GM10248 (cell line): Measurements from ENCODE around the gene IL20RB.

ENCODE experiments used
- CTCF ChIA-PET: fragments of 300-600 bp; sonication (Branson Sonifier 250); formaldehyde crosslinking; extraction: SDS; loops from one replicate; lab custom pipeline; 2021; ENCODE audit warnings: antibody characterized with exemption; lab: Yijun Ruan, JAX
- POLR2A ChIA-PET: fragments of 350-650 bp; sonication (Branson Sonifier 250); formaldehyde crosslinking; extraction: SDS; loops from one replicate; lab custom pipeline; 2020; ENCODE audit warnings: antibody characterized with exemption; lab: Yijun Ruan, JAX
- DNase-seq: peaks from one replicate; pipeline ENCODE4 v3.0.0; 2012; ENCODE audit errors: extremely low spot score
- TF ChIP-seq, protein P1 (sequence below): IDR thresholded peaks from 2 replicates; pipeline ENCODE4 v1.5.1; 2012; ENCODE audit warnings: mild to moderate bottlenecking, low read depth; ENCODE audit errors: extremely low read depth, missing control alignments, control extremely low read depth

Gene IL20RB

DNA sequence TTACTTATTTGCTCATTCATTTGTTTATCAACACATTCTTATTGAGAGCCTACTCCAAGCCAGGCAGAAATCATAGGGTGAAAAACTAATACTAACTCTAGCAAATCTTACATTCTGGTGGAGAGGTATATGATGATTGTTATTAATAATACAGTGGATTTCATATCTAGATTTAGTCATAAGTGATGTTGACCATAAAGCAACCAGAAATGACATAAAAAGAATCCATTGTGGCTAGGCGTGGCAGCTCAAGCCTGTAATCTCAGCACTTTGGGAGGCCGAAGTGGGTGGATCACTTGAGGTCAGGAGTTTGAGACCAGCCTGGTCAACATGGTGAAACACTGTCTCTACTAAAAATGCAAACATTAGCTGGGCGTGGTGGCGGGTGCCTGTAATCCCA, 26.2 kb upstream of the IL20RB start:
- ChIA-PET CTCF (interaction anchor here (1.2 kb wide), 1 partner anchor 179 kb away, joined by 3 read pairs; the partner anchor contains the start of gene STAG1), POLR2A (no interaction called here)
- TF ChIP-seq, protein P1, sequence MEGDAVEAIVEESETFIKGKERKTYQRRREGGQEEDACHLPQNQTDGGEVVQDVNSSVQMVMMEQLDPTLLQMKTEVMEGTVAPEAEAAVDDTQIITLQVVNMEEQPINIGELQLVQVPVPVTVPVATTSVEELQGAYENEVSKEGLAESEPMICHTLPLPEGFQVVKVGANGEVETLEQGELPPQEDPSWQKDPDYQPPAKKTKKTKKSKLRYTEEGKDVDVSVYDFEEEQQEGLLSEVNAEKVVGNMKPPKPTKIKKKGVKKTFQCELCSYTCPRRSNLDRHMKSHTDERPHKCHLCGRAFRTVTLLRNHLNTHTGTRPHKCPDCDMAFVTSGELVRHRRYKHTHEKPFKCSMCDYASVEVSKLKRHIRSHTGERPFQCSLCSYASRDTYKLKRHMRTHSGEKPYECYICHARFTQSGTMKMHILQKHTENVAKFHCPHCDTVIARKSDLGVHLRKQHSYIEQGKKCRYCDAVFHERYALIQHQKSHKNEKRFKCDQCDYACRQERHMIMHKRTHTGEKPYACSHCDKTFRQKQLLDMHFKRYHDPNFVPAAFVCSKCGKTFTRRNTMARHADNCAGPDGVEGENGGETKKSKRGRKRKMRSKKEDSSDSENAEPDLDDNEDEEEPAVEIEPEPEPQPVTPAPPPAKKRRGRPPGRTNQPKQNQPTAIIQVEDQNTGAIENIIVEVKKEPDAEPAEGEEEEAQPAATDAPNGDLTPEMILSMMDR = no peak
- DNase-seq = no peak

DNA sequence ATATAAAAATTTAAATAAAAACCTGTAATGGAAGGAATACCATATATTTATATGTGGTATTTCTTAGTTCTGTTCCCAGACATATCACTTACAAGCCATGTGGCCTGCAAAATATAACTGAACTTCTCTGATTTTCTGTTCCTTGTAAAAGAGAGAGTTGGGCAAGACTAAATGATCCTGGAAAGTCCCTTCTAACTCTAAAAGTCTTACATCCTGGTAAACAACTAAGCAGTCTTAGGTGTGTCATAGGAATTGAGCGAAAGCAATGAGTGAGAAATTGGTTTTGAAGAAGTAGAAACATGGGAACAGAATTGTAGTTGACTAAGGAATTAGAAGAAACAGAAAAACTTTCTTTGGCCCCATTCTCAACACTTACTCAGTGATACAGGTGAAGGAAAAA, 25.3 kb upstream of the IL20RB start:
- no peak for DNase-seq
- TF ChIP-seq, protein P1 = no peak
- ChIA-PET POLR2A (no interaction called here), CTCF (no interaction called here)

DNA sequence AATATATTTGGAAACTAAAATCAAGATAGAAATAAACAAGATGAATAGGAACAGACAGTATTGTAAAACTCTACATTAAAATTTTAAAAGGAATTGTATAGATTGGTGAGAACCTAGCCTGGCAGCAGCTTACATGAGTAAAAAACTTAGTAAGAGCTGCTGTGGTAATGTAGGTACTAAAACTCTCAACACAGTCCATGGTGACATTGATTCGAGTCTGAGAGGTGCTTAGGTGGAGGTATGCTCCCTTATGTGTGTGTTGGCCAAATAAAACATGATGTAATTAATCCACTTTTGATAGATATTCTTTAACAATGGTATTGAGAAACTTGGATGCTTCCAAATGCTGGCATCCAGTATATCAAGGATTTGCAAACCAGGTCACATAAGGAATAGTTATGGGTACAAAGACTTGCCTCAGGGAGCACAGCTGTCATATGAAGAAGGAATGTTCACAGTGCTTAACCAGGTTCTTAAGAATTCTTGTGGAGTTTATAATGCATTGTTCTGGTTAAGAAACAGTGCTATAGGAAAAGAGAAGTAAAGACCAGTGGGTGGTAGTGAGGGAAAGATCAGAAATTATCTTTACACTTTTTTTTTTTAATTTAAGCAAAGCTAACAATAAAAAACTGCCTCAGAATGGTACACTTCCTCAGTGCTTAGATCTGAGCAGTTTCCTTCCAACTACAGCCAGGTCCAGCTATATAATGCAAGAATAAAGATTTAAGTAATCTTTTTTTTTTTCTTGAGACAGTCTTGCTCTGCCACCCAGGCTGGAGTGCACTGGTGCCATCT, 24.6 kb upstream of the IL20RB start:
- ChIA-PET POLR2A (no interaction called here), CTCF (no interaction called here)
- DNase-seq = no peak
- TF ChIP-seq, protein P1 = no peak

DNA sequence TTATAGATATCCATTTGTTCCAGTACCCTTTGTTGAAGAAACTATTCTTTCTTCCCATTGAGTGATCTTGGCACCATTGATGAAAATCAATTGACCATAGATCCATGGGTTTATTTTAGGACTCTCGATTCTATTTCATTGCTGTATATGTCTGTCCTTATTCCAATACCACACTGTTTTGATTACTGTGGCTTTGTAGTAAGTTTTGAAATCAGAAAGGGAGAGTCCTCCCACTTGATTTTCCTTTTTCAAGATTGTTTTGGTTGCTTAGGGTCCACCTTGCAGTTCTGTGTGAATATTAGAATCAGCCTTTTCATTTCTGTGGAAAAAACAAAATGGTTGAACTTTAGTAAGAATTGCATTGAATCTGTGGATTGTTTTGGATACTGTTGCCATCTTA, 20.6 kb upstream of the IL20RB start:
- POLR2A ChIA-PET = no interaction called here
- TF ChIP-seq, protein P1 = no peak
- CTCF ChIA-PET = no interaction called here
- no peak for DNase-seq

DNA sequence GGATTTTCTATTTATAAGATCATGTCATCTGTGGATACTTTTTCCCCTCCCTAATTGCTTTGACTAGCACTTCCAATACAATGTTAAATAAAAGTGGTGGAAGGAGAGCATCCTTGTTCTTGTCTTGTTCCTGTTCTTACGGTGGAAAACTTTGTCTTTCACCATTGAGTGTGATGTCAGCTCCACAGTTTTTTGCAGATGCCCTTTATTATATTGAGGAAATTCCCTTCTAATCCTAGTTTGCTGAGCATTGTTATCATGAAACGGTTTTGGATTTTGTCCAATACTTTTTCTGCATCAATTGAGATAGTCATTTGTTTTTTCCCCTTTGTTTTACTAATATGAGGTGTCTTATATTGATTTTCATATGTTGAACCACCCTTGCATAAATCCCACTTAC, 19.9 kb upstream of the IL20RB start:
- CTCF ChIA-PET = no interaction called here
- POLR2A ChIA-PET = no interaction called here
- TF ChIP-seq, protein P1 = no peak
- DNase-seq = no peak

DNA sequence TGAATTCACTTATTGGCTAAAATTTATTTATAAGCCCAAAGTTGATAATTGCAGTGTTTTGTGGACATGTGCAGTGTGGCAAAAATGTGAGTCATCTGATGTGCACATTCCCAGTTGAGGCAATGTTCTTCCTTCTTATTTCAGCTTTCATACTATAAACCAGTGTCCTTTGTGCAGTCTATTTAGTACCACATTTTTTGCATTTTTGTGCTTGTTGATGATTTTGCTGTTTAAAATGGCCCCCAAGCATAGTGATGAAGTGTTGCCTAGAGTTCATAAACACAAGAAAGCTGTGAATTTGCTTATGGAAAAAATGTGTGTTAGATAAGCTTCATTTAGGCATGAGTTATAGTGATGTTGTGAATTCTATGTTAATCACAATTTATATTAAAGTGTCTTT, 19.4 kb upstream of the IL20RB start:
- TF ChIP-seq, protein P1 = no peak
- no peak for DNase-seq
- CTCF ChIA-PET = interaction anchor here (1.0 kb wide), 1 partner anchor 17 kb away, joined by 3 read pairs; no protein-coding TSS in a partner anchor
- POLR2A ChIA-PET = no interaction called here

DNA sequence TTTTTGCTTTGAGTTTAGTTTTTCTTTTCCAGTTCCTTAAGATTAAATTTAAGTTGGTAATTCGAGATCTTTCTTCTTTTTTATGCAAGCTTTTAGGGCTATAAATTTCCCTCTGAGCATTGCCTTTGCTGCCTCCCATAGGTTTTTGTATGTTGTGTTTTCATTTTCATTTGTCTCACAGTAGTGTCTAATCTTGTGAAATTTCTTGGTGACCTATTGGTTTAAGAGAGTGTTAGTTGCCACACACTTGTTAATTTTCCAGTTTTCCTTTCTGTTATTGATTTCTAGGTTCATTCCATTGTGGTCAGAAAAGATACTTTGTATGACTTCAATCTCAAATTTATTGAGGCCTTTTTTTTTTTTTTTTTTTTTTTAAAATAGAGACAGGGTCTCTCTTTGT, 18.3 kb upstream of the IL20RB start:
- DNase-seq = no peak
- TF ChIP-seq, protein P1 = no peak
- POLR2A ChIA-PET = no interaction called here
- CTCF ChIA-PET = no interaction called here
